PC-9 (cell line): ENCODE measurements around the gene CRTC3. TPM values are rescaled to one million over a fixed set of nuclear protein-coding genes. Genes with fewer than 3 reads are reported as not detected.
"Not testable (repeated sequence)": the region's sequence is repeated elsewhere in the genome, so short reads cannot be mapped to it uniquely, and the experiment has no call there.

Experiments used
- BruUV-seq: library from RNA; stranded (reverse); fragments of 400-500 nt; replicated peaks from 2 replicates; lab custom pipeline; 2021; lab: Mats Ljungman, UMichigan
- CTCF ChIA-PET: fragments of 300-600 bp; sonication (Branson Sonifier 250); formaldehyde crosslinking; loops from one replicate; lab custom pipeline; 2022; ENCODE audit warnings: antibody characterized with exemption; lab: Charles Lee
- POLR2A ChIA-PET: fragments of 300-600 bp; sonication (Branson Sonifier 250); formaldehyde crosslinking; loops from one replicate; lab custom pipeline; 2022; ENCODE audit warnings: antibody characterized with exemption; ENCODE audit not compliant: unreplicated experiment; lab: Charles Lee
- DNase-seq, 2 experiments: peaks; one replicate each; pipeline versions ENCODE4 v3.0.0 to v3.0.0-alpha.2; 2015 to 2022; ENCODE audit warnings: mixed read lengths in 1 of 2
- H2AFZ ChIP-seq: fragments of 200-600 bp; sonication (generic); 2 replicates; pipeline ENCODE4 v1.8.1; 2017; ENCODE audit warnings: antibody characterized with exemption
- H3F3A ChIP-seq: fragments of 200-600 bp; sonication (generic); 2 replicates; pipeline ENCODE4 v1.8.1; 2017; ENCODE audit warnings: antibody characterized with exemption, mild to moderate bottlenecking, low read depth; ENCODE audit not compliant: insufficient read depth
- H3K27ac ChIP-seq: fragments of 200-600 bp; sonication (generic); 2 replicates; pipeline ENCODE4 v1.6.1; 2016; ENCODE audit warnings: mixed run types
- H3K27me3 ChIP-seq: fragments of 200-600 bp; sonication (generic); 2 replicates; pipeline ENCODE4 v1.6.1; 2016; ENCODE audit warnings: low read depth, mixed run types; ENCODE audit not compliant: insufficient read depth
- H3K36me3 ChIP-seq: fragments of 200-600 bp; sonication (generic); 2 replicates; pipeline ENCODE4 v1.6.1; 2016; ENCODE audit warnings: low read depth, mixed run types
- H3K4me1 ChIP-seq: fragments of 200-600 bp; sonication (generic); replicated peaks from 2 replicates; pipeline ENCODE4 v1.6.1; 2016; ENCODE audit warnings: mixed run types; ENCODE audit not compliant: insufficient read depth
- H3K4me2 ChIP-seq: fragments of 200-600 bp; sonication (generic); 2 replicates; pipeline ENCODE4 v1.6.1; 2017; ENCODE audit warnings: mixed run types
- H3K4me3 ChIP-seq: fragments of 200-600 bp; sonication (generic); 2 replicates; pipeline ENCODE4 v1.6.1; 2016; ENCODE audit warnings: mixed run types
- H3K79me2 ChIP-seq: fragments of 200-600 bp; sonication (generic); 2 replicates; pipeline ENCODE4 v1.6.1; 2017; ENCODE audit warnings: low read depth, mixed run types
- H3K9me2 ChIP-seq: fragments of 200-600 bp; sonication (generic); 2 replicates; pipeline ENCODE4 v1.8.1; 2017; ENCODE audit warnings: mild to moderate bottlenecking; ENCODE audit not compliant: insufficient read depth
- H3K9me3 ChIP-seq: fragments of 200-600 bp; sonication (generic); 2 replicates; pipeline ENCODE4 v1.8.1; 2016; ENCODE audit warnings: low read depth; ENCODE audit not compliant: insufficient read depth
- H4K20me1 ChIP-seq: fragments of 200-600 bp; sonication (generic); 2 replicates; pipeline ENCODE4 v1.8.1; 2017; ENCODE audit not compliant: insufficient read depth
- CTCF ChIP-seq: fragments of 200-600 bp; sonication (generic); conservative IDR thresholded peaks from 2 replicates; pipeline ENCODE4 v1.6.1; 2017; ENCODE audit warnings: mixed run types, antibody characterized with exemption, mild to moderate bottlenecking, moderate library complexity
- EZH2 ChIP-seq: fragments of 200-600 bp; sonication (generic); IDR thresholded peaks from 2 replicates; pipeline ENCODE4 v1.8.0; 2017; ENCODE audit warnings: antibody characterized with exemption, low read depth
- intact Hi-C: fragments of 100-400 bp; cut with micrococcal nuclease; formaldehyde crosslinking; loops from one replicate; pipeline ENCODE4 v1.10.0; 2022; ENCODE audit not compliant: unreplicated experiment
- total RNA-seq: library from RNA; stranded (reverse); gene quantifications from 2 replicates; pipeline ENCODE4 v1.2.3, GENCODE V29; 2021

The CRTC3 gene
- total RNA-seq, 1 experiment from 2014 or later = 18.6 TPM

DNA sequence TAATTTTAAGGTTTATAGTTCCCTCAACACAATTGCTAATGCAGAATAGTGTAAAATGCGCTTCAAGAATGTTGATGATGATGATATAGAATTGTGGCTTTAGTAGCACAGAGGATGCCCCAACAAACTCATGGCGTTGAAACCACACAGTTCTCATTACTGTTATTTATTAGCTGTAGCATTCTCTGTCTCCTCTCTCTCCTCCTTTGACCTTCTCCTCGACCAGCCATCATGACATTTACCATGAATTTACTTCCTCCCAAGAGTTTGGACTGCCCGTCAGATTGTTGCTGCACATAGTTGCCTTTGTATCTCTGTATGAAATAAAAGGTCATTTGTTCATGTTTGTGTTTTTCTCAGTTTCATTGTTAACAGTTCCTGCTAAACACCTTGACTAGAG is 27.8 kb upstream of the CRTC3 start:
- Histone ChIP-seq H3K27ac (no peak overlapping the region), H3F3A (peaks cover 7% of the 10 kb centered on the region; the same call in 1 of the 2 replicates), H3K4me2 (no peak overlapping the region), H3K4me3 (no peak overlapping the region), H3K4me1 (no peaks in the 10 kb centered on the region), H3K36me3 (peaks cover 23% of the 10 kb centered on the region), H3K79me2 (no peaks in the 10 kb centered on the region), H3K9me2 (no peaks in the 10 kb centered on the region), H3K27me3 (no peaks in the 10 kb centered on the region), H3K9me3 (no peaks in the 10 kb centered on the region), H2AFZ (no peak overlapping the region), H4K20me1 (no peaks in the 10 kb centered on the region)
- POLR2A ChIA-PET = no interaction called here
- CTCF ChIA-PET = no interaction called here
- TF ChIP-seq EZH2 = no peak
- TF ChIP-seq CTCF = no peak
- DNase-seq = no peak
- BruUV-seq = no TSS peak
- intact Hi-C loops = loop anchor here (10.0 kb wide), 1 partner anchor 193 kb away; no protein-coding TSS in a partner anchor

DNA sequence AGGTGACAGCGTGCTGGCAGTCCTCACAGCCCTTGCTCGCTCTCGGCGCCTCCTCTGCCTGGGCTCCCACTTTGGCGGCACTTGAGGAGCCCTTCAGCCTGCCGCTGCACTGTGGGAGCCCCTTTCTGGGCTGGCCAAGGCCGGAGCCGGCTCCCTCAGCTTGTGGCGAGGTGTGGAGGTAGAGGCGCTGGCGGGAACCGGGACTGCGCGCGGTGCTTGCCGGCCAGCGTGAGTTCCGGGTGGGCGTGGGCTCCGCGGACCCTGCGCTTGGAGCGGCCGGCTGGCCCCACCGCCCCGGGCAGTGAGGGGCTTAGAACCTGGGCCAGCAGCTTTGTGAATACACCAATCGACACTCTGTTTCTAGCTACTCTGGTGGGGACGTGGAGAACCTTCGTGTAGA is 18.9 kb upstream of the CRTC3 start:
- H3K4me3 ChIP-seq, BruUV-seq, H3K27ac ChIP-seq, H3K9me2 ChIP-seq, H3K9me3 ChIP-seq, POLR2A ChIA-PET, DNase-seq, H2AFZ ChIP-seq, H3K27me3 ChIP-seq, H3K79me2 ChIP-seq, CTCF ChIA-PET, intact Hi-C loops, H3K4me1 ChIP-seq, H4K20me1 ChIP-seq, H3F3A ChIP-seq, H3K4me2 ChIP-seq, H3K36me3 ChIP-seq: not testable (repeated sequence)

- H3K9me3 ChIP-seq, H2AFZ ChIP-seq, H3F3A ChIP-seq, H3K4me3 ChIP-seq, H3K27ac ChIP-seq, intact Hi-C loops, H3K27me3 ChIP-seq, DNase-seq, H3K4me1 ChIP-seq, H3K79me2 ChIP-seq, H4K20me1 ChIP-seq, H3K9me2 ChIP-seq, POLR2A ChIA-PET, BruUV-seq, CTCF ChIA-PET, H3K4me2 ChIP-seq, H3K36me3 ChIP-seq: not testable (repeated sequence)
These were observed 18.5 kb upstream of the CRTC3 start for GRCh38 chr15:90511211-90511618.

DNA sequence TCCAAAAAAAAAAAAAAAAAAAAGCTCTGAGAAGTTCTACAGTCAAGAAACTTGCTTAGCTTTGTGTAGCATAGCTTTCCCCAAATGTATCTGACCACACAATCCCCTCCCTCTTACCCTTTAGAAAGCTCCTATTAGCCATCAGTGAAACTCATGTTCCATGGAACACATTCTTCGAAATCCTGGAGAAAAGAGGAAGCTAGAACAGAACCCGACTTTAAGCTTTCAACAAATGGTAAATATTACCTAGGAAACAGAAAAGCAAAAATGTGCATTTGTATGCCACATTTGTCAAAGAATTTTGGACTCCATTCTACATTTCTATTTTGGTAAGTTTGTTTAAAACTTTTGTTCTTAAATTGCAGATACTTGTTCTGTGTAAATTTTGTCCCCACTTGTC is 17.4 kb upstream of the CRTC3 start:
- intact Hi-C loops = no loop called here
- H3K4me2 ChIP-seq = no peak overlapping the region
- no peaks in the 10 kb centered on the region for H3K36me3 ChIP-seq
- no TSS peak for BruUV-seq
- POLR2A ChIA-PET = interaction anchor here (0.6 kb wide), 1 partner anchor 14 kb away, joined by 5 read pairs; no protein-coding TSS in a partner anchor
- H3K4me1 ChIP-seq = no peaks in the 10 kb centered on the region
- no peaks in the 10 kb centered on the region for H3K79me2 ChIP-seq
- no peak for DNase-seq
- H3F3A ChIP-seq = no peaks in the 10 kb centered on the region
- no peak overlapping the region for H3K4me3 ChIP-seq
- H4K20me1 ChIP-seq = no peaks in the 10 kb centered on the region
- H2AFZ ChIP-seq = no peak overlapping the region
- H3K9me3 ChIP-seq = no peaks in the 10 kb centered on the region
- TF ChIP-seq EZH2 (no peak), CTCF (no peak)
- H3K27me3 ChIP-seq = no peaks in the 10 kb centered on the region
- CTCF ChIA-PET = interaction anchor here (0.6 to 0.7 kb wide), 3 partner anchors 8 to 33 kb away, joined by 4 to 13 read pairs (median 5); no protein-coding TSS in a partner anchor
- no peak overlapping the region for H3K27ac ChIP-seq
- no peaks in the 10 kb centered on the region for H3K9me2 ChIP-seq
